ENCODE results near the gene GPR87.

The GPR87 gene

GRCh38 chr3:151262871-151263525 is 53.6 kb downstream of the GPR87 start:
- no peaks in the 10 kb centered on the region for H3K9me3 ChIP-seq
- H3K4me1 ChIP-seq = no peaks in the 10 kb centered on the region
- no peaks in the 10 kb centered on the region for H3K36me3 ChIP-seq
- TF ChIP-seq, protein P1, sequence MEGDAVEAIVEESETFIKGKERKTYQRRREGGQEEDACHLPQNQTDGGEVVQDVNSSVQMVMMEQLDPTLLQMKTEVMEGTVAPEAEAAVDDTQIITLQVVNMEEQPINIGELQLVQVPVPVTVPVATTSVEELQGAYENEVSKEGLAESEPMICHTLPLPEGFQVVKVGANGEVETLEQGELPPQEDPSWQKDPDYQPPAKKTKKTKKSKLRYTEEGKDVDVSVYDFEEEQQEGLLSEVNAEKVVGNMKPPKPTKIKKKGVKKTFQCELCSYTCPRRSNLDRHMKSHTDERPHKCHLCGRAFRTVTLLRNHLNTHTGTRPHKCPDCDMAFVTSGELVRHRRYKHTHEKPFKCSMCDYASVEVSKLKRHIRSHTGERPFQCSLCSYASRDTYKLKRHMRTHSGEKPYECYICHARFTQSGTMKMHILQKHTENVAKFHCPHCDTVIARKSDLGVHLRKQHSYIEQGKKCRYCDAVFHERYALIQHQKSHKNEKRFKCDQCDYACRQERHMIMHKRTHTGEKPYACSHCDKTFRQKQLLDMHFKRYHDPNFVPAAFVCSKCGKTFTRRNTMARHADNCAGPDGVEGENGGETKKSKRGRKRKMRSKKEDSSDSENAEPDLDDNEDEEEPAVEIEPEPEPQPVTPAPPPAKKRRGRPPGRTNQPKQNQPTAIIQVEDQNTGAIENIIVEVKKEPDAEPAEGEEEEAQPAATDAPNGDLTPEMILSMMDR (IDR thresholded peaks at IDR 0.05; ENCODE audit: low read depth, low read length) = no peak
- no peak for DNase-seq
- H3K4me3 ChIP-seq (ENCODE audit: low read depth, low read length) = no peak overlapping the region
- H3K27me3 ChIP-seq = no peaks in the 10 kb centered on the region

DNA sequence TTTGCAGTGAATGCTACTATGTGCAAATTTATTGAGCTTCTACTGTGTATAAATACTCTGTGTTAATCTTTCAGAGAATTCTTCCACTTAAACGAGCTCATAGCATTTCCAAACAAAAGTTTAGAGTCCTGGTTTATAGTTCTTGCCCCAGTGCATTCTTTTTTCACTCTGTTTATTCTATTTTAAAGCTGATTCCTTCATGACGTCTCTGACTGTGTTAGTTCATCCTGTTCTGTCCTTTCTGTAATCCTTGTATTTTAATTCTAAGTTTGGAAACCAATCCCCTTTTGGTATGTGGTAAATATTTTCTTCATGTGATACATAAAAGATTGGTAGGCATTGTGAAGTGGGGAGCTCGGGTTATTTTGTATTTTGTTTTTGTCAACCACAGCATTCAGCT is 57.0 kb downstream of the GPR87 start:
- TF ChIP-seq, protein P1 (IDR thresholded peaks at IDR 0.05; ENCODE audit: low read depth, low read length) = no peak
- no peaks in the 10 kb centered on the region for H3K9me3 ChIP-seq
- no peak overlapping the region for H3K4me3 ChIP-seq (ENCODE audit: low read depth, low read length)
- no peak for DNase-seq
- no peaks in the 10 kb centered on the region for H3K27me3 ChIP-seq
- no peaks in the 10 kb centered on the region for H3K36me3 ChIP-seq
- no peaks in the 10 kb centered on the region for H3K4me1 ChIP-seq

GRCh38 chr3:151256749-151257148 is 59.9 kb downstream of the GPR87 start:
- Histone ChIP-seq H3K4me3 (ENCODE audit: low read depth, low read length) (no peak overlapping the region), H3K27me3 (no peaks in the 10 kb centered on the region), H3K36me3 (no peaks in the 10 kb centered on the region), H3K9me3 (no peaks in the 10 kb centered on the region), H3K4me1 (no peaks in the 10 kb centered on the region)
- TF ChIP-seq, protein P1 (IDR thresholded peaks at IDR 0.05; ENCODE audit: low read depth, low read length) = no peak
- DNase-seq = no peak

DNA sequence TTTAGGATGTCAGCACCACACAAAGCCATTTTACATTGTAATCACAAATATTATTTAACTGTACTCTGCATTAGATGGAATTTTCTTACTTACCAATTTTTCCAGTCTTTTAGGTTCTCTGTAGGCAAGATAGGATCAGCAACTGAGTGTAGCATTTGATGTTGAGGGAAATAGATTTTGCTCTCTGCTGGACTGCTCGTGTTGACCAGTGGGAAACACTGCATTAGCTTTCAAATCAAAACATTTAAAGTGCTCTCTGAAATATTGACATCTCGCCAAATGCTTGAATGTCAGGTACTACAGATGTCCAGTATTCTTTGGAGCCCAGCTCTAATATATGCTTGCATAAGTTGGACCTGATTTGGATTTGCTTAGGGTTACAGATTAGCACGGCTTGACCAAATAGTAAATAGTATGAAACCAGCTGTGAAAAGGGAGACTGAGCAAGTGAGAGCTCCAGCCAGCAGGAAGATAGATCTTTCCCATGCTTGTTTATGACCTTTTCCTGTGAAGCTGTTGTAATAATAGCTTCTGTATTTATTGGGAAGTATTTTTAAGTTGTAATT is 67.8 kb downstream of the GPR87 start:
- Histone ChIP-seq H3K4me3 (ENCODE audit: low read depth, low read length) (no peak overlapping the region), H3K27me3 (no peaks in the 10 kb centered on the region), H3K4me1 (no peaks in the 10 kb centered on the region), H3K9me3 (no peaks in the 10 kb centered on the region), H3K36me3 (no peaks in the 10 kb centered on the region)
- TF ChIP-seq, protein P1 (IDR thresholded peaks at IDR 0.05; ENCODE audit: low read depth, low read length) = no peak
- no peak for DNase-seq
